ENCODE results near the gene RIPOR3.

The RIPOR3 gene, protein sequence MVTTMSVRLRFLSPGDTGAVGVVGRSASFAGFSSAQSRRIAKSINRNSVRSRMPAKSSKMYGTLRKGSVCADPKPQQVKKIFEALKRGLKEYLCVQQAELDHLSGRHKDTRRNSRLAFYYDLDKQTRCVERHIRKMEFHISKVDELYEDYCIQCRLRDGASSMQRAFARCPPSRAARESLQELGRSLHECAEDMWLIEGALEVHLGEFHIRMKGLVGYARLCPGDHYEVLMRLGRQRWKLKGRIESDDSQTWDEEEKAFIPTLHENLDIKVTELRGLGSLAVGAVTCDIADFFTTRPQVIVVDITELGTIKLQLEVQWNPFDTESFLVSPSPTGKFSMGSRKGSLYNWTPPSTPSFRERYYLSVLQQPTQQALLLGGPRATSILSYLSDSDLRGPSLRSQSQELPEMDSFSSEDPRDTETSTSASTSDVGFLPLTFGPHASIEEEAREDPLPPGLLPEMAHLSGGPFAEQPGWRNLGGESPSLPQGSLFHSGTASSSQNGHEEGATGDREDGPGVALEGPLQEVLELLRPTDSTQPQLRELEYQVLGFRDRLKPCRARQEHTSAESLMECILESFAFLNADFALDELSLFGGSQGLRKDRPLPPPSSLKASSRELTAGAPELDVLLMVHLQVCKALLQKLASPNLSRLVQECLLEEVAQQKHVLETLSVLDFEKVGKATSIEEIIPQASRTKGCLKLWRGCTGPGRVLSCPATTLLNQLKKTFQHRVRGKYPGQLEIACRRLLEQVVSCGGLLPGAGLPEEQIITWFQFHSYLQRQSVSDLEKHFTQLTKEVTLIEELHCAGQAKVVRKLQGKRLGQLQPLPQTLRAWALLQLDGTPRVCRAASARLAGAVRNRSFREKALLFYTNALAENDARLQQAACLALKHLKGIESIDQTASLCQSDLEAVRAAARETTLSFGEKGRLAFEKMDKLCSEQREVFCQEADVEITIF

DNA sequence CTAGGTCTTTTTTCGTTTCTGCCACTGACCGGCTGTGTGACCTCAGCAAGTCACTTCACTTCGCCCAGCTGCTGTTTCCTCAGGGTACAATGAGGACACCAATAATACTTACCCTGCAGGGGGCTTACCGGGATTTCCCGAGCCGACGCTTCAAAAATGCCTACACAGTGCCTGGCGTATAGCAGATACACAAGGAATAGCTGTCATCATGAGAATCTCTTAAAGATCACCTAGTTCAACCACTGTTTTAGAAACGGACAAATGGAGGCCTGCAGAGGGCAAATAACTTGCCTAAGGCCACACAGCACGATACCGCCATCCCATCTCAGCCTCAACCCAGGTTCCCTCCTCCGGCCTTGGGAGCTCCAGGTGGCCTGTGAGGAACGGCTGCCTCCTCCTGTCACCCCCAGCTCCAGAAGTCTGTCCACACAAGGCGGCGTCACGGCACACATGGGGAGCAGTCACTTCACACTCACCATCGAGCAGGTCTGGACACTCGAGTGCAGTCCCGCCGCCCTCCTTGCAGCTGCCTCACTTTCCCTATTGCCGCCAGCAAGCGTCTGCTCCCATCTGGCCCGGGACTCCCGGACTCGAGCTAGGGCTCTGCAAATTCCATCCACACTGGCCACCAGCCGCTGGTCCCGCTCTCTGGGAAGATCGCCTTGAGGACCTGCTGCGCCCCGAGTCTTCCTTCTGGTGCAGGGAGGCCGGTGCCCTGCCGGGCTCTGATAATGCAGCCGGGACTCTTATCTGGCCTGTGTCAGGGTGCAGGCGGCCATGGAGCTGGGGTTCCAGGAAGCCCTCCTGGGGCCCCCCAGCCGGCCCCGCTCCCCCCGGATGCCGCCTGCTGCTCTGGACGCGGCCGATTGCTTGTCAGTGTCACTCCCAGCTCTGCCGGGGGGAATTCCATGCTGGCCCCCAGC lies at the start of gene RIPOR3:
Gene RIPOR3 (minus strand): TSS at position 893 of the 923 bp plus-strand sequence. CDS start 414 bp downstream, at position 479.
- FAIRE-seq (no peak), DNase-seq (ENCODE audit: low spot score) (no peak)

DNA sequence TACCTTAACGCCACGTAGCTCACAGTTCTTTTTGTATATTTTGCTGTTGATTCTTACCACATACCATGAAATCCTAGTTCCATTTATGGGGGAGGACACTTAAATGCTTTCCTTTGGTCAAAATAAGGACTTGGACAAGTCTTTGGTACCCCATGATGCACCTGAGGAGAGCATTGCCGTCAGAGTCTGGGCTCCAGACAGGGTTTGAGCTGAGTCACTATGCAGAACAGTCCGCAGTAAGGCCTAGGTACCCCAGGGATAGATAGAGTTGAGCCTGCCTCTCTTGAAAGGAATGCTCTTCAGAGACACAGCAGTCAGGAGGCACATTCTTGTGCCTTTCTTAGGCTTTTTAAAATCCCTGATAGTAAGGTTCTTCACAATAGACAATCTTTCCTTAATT lies 46.0 kb upstream of the RIPOR3 start:
- no peak for FAIRE-seq
- DNase-seq (ENCODE audit: low spot score): no peak

DNA sequence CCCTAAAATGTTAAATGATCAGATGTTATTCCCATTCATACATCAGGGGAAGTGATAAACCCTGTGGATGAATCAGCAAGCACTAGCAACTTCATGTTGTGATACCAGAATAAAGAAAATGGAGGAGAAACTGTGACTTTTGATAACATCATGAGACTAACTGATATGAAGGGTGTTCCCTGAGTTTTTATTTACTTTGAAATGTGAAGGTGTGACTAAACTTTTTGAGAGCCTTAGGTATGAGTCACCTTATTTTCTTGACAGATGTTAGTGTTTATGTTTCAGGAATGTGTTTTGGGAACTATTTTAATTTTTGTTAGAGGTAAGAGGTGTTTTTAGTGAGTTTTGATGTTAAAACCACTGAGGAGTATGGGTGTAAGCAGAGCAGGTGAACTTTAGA lies 44.5 kb upstream of the RIPOR3 start:
- FAIRE-seq (peak; percentile 15), DNase-seq (ENCODE audit: low spot score) (peak; percentile 30)

DNA sequence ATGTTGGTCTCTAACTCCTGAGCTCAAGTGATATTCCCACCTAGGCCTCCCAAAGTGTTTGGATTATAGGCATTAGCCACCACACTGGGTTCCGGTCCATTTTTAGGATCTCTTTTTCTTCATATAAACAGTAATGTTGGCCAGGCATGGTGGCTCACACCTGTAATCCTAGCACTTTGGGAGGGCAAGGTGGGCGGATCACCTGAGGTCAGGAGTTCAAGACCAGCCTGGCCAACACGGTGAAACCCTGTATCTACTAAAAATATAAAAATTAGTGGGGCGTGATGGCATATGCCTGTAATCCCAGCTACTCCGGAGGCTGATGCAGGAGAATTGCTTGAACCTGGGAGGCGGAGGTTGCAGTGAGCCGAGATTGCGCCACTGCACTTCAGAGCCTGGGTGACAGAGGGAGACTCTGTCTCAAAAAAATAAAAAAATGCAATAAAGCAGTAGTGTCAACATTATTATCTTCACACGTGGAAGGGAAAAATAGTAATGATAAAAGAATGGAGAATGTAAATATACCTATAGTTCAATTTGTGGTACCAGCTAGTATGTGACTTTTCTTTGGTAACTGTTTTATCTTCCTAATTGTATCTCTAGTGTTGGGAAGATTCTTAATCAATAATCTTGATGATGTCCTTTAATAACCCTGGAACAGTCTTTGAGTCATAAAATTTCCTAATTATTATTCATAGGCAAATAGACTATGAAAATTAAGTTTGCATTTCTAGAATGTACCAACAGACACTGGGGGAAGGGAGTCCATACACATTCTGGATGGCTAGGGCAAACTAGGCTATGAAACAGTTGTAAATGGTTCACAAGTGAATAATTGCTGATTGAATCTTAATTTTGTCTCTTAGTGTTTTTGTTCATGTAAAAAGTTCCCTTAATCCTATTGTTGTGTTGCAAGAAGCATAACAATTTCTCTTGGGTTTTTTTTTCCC lies 43.7 kb upstream of the RIPOR3 start:
- DNase-seq (ENCODE audit: low spot score) (no peak), FAIRE-seq (no peak)

DNA sequence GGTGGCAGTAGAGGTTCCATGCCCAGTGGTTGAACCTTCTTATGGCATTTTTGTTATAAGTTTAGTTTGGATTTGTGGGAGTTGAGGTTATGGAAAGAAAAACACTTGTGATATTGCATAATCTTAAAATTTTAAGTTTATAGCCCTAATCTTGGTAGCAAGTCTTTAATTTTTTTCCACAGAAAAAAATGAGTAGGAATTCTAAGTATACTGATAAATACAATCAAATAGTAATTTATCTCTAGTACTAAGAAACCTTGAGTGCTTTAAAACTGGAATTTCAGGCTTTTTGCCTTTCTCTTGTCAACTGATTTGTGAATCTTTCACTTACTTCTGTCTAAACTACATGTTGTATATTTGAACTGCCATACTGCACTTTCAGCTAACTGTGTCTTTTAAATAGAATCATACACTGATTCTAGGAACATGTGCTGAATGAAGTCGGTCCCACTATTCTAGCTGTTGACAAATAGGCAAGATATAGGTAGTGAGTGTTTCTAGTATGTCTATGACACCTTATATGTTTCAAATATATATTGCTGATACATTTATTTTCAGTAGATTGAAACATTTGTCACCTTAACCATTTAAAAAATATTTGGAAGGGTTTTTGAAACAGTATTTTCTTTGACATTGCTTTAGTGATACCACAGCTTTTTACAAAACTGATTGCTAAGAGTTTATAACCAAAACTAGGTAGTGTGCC lies 42.5 kb upstream of the RIPOR3 start:
- no peak for DNase-seq (ENCODE audit: low spot score)
- no peak for FAIRE-seq

DNA sequence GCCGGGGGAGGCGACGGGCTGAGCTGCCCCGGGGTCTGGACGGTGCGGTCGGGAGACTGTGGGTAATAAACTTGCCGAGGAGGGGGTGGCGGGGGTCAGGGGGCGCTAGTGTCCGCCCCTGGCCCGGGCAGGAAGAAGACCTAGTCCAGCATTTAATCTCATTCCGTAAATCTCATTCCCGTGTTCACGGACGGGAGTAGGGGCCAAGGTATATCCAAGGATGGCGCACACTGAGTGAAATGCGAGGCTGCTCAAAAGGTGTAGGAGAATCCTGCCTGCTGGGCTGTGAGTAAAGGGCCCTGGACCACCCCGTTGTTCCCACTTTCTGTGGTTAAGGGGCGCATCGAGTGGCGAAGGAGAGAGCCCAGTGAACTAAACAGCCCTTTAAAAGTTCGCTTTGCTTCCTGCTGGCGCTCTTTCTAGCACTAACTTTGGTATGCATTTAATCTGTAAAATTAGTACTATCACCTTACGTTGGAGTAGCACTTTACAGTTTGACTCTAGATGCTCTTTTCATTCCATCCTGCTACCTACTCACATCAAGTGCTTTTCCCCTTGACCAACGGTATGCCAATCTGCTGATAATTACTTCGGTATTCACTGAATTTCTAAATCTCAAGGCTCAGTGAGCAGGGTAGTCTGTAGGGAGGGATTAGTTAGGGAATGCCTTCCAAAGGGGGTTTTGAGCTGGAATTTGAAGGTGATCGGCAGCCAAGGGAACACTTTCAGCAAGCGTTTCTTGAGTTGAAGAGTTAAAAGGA lies 40.8 kb upstream of the RIPOR3 start:
- no peak for FAIRE-seq
- DNase-seq (ENCODE audit: low spot score): peak; percentile 53

DNA sequence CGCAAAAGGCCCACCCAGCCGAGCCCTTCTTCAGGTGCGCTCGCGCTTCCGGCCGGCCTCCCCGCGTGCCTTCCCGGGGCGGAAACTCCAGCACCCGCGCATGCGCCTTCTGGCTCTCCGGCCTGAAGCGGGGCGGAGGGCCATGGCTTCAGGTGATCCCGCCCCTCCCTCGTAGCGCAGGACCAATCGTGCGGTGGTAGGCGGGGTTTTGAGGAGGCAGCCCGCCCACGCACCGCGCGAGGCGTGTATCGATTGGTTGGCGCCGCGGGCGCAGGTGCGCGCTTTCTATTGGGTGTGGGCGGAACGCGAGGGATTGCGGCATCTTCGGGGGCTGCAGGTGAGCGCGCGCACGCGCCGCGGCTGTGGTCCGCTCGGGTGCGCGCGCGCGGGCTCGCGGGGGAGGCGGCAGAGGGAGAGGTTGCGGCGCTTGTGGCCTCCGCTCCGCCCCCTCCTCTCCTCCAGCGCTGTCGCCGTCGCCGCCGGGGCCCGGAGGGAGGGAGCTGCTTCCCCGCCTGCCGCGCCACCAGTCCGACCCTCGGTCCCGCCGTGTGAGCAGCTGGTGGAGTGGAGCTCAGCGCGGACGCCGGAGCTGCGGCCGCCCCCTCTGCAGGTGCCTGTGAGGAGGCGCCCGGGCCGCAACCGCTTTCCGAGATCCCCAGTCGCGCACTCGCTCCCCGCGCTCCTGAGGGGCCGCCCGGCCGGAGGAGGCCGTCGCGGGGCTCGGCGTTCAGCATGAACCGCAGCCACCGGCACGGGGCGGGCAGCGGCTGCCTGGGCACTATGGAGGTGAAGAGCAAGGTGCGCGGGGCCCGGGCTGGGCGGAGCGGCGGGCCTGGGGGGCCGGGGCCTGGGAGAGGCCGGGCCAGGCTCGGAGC lies 40.0 kb upstream of the RIPOR3 start, which contains the start of gene PARD6B:
Gene PARD6B (plus strand): TSS at position 526 of the 875 bp plus-strand sequence. CDS start 207 bp downstream, at position 733.
- FAIRE-seq (peak; percentile 78), DNase-seq (ENCODE audit: low spot score) (peak; percentile 99)

DNA sequence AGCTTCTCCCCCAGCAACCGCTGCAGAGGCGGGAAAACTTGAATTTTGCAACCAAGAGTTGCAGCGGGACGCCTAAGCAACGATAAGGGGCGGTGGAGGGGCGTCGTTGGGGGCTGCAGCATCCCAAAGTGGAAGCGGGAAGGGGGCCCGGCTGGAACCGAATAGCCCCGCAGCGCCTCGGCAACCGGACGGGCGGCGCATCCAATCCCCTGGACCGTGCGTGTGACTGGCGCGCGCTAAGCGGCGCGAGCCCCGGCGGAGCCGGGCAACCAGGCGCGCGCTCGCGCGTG lies 39.4 kb upstream of the RIPOR3 start:
- FAIRE-seq: no peak
- DNase-seq (ENCODE audit: low spot score): no peak

DNA sequence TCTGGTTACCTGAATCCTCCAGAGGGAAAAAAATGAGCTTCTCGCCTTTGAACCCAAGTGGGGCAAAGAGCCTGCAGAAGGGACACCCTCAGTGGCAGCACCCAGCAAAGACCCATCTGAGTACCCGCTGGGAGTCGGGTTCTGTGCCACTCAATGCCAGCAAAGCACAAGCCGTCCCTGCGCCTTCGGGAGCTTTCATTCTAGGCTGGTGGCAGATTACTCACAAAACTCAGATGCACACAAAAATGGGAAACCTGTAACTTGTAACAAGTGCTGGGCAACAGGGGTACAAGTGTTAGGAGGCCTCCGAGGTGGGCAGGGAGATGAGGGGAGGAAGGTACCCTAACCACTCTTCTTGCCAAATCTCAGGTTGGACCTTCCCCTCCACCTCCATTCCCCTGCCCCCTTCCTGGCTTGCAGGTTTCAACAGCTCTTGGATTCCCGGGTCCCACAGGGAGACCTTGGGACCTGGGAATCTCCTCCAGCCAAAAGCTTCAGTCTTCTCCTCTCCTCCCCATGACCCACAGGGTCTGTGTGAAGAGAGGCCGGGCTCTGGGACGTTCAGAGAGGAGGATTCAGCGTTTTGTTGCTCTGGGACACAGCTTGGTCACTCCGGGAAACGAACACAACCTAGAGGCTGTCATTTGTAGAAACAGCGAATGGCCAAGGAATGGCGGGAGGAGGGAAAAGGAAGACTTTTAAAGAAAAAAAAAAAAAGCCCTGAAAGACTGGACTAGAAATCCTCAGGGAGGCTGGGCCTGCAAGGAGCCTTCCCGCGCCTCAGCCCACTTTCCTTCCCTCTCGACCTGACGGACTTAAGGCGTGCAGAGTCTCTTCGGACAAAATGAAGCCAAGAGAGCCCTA lies 38.8 kb upstream of the RIPOR3 start:
- FAIRE-seq (no peak), DNase-seq (ENCODE audit: low spot score) (peak; percentile 55)

DNA sequence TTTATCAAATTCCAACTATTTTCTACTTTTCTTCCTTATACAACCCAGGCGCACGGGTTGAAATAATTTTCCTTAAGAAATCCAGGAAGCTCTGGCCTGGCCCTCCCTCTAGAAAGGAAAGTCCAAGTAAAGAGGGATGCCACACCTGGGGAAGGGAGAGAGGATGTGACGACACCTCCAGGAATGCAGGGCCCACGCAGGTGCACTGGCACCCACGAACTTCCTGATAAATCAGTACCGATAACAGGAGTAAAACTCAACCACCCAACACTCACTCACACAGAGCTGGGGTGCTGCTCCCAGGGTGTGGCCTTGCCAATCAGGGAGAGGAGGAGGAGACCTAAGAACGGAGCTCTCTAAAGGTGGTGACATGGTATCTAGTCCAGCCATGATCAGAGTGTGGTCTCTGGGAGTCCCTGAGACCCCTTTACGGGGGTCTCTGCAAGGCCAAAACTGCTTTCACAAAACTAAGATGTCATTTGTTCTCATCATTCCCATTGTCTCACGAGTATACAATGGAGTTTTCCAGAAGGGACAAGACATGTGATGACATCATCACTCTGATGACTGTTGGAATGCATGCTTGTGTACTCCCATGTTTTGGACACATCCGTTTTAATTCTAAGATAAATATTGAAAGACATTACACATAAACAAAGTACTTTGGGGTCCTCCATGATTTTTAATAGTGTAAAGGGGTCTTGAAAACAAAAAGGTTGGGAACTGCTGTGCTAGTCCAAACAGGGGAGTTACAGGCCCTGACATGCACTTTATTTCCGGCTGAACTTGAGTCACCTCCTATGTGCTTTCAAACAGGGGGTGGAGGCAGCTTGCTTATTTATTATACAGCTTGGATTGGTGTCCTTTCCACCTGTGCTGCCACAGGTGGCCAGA lies 37.9 kb upstream of the RIPOR3 start:
- FAIRE-seq (no peak), DNase-seq (ENCODE audit: low spot score) (peak; percentile 50)

DNA sequence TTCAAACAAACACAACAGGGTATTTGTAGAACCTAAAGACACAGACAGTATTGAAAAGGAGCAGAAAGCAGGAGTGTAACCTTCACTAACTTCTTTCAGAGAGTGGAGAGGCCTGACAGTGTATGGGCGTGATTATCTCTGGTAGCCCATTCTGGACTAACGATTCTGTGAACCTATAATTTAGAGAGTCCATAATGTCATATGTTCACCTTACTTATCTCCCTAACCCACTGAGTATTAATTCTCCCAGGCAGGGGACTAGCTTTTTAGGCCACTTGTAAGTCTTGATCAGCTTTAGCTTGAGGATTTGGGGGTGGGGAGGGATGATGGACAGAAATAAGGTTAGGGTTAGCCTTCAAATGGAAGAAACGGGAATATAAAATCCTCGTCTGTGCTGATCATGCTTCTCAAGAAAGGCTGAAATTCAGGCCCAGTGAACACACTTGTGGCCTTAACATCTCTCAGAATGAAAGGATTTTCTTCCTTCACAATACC lies 37.2 kb upstream of the RIPOR3 start:
- DNase-seq (ENCODE audit: low spot score): no peak
- FAIRE-seq: no peak

DNA sequence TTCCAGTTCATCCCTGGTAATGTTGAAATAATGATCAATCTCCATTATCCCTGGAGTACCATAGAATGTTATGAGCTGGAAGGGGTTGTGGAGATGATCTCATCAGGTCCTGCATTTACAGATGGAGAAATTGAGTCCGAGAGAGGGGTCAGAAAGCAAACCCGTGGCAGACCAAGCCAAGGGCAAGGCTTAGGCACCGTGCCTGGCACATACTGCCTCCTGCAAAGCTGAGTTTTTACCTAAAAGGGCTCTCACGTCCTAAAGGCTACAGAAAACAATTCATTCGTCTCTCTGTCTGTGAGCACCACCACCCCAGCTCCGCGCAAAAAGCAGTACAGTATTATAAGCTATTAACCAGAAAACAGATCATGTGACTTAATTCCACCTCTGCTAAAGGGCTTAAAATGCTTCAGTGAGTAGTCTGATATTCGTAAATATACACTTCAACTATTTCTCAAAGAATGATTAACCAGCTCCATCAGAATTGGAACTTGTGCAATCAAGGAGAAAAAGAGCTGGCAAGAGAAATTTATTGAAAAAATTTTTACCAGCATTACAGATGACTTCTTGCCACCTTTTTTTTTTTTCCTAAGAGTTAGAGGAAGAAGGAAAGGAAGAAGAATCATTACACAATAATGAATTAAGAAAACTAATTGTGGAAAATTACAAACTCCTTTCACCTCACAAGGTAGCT lies 36.6 kb upstream of the RIPOR3 start:
- peak; percentile 99 for FAIRE-seq

DNA sequence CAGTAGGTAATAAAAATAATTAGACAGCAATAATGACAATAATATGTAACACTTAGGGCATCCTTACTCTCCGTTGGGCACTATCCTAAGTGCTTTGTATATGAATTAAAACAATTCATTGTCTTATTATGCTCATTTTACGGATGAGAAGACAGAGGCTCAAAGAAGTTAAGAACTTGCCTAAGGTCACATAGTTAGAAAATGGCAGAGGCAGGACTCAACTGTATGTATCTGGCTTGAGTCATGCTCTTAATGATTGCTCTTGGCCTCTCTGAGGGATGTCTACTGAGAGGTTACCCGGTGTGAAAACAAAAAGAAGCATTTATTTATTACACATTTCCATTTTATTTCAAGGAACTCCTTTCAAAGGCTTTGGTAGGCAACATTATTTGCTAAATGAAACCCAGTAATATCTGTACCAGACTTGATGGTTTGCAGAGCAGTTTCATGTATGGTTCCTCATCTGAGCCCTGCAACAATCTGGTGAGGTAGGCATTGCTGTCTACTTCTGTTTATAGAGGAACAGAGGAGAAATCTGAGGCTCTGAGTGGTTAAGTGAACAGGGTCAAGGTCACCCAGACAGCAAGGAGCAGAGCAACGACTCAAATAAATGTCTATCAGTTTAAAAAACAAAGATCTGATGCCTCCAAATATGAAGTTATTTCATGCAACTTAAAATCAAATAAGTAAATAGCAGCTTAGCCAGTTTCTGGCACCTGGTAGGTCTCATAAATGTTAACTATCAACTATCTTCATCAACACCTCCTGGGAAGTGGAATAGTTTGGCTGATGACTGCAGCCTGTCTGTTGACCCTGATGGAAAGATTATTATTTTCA lies 35.8 kb upstream of the RIPOR3 start:
- DNase-seq (ENCODE audit: low spot score) (peak; percentile 54), FAIRE-seq (peak; percentile 86)

More for the DNA sequence above, 36.6 kb upstream of the RIPOR3 start:
- peak; percentile 91 for DNase-seq (ENCODE audit: low spot score)

DNA sequence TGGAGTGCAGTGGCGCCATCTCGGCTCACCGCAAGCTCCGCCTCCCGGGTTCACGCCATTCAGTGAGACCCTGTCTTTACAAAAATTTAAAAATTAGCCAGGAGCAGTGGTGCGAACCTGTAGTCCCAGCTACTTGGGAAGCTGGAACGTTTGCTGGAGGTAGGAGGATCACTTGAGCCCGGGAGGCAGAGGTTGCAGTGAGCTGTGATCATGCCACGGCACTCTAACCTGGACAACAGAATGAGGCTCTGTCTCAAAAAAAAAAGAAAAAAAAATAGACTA lies 34.3 kb upstream of the RIPOR3 start:
- peak; percentile 48 for DNase-seq (ENCODE audit: low spot score)
- FAIRE-seq: peak; percentile 30

All from RCC 7860 (cell line).